HG03354 (cell line): Measurements from ENCODE around the gene LINC00305.
A peak's percentile ranks its signal among the peaks of the same experiment; 100 is the strongest.

ENCODE experiments used
- ATAC-seq: cut with Tn5 transposase; IDR thresholded peaks from one replicate; pipeline ENCODE4 v1.9.1; 2021; ENCODE audit warnings: mild to moderate bottlenecking; ENCODE audit not compliant: unreplicated experiment, poor library complexity, severe bottlenecking

LINC00305 gene

DNA sequence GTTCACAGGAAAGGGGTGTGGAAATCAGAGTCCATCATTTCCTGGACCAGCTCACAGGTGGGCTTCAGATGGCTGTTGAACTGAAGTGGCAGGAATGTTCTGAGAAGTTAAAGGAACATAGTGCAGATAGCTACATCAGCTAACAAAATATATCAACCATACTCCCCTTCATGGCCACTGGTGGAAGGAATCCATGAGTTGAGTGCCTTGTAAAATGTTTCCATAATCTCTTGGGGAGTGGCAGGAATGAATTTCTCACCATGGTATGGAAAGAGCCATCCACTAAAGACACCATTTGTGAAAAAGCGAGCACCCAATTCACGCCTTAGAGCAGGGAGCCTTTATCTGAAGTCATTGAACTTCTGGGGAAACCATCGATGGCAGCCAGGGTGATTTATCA, at the start of gene LINC00305:
LINC00305 (minus strand) TSS at position 101 of the 400 bp plus-strand sequence.
- ATAC-seq = no peak

DNA sequence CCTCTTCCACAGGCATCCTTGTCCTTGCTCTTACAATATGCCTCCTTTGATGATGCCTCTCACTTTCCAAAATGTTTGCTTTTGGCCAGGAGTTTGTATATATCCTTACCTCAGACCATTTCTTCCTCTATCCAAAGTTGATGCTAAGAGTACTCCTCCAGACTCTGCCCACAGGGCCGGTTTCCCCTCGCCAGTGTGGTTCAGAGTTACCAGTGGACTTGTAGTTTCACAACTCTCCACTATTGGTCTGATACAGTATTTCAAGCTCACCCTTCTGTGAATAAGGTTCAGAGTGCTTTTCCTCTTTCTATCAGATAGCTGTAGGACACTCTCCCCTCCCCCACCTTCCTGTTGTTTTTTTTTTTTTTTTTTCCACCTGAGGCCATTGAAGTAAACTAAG, 42.2 kb upstream of the LINC00305 start:
- ATAC-seq = no peak

- no peak for ATAC-seq
Measured at GRCh38 chr18:64185987-64186386, 37.1 kb upstream of the LINC00305 start.

- ATAC-seq = no peak
Measured at GRCh38 chr18:64183665-64184064, 34.8 kb upstream of the LINC00305 start.

DNA sequence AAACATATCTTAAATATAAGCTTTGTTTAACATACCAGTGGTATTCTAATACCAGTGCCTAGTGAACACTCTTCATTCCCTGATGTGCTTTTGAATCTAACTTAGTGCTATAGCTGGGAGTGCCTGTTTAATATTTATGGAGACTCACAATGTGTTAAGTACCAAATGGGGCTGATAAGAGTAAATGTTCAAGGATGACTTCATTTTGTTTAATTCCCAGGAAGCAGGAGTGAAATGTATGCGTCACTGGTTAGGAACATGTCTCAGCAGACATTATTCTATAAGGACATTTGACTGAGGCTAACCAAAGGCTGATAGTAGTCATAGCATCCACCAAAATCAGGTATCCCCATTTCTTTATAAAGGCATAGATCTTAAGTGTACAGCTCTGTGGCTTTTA, 31.7 kb upstream of the LINC00305 start:
- no peak for ATAC-seq

GRCh38 chr18:64180171-64180570, 31.3 kb upstream of the LINC00305 start:
- no peak for ATAC-seq

DNA sequence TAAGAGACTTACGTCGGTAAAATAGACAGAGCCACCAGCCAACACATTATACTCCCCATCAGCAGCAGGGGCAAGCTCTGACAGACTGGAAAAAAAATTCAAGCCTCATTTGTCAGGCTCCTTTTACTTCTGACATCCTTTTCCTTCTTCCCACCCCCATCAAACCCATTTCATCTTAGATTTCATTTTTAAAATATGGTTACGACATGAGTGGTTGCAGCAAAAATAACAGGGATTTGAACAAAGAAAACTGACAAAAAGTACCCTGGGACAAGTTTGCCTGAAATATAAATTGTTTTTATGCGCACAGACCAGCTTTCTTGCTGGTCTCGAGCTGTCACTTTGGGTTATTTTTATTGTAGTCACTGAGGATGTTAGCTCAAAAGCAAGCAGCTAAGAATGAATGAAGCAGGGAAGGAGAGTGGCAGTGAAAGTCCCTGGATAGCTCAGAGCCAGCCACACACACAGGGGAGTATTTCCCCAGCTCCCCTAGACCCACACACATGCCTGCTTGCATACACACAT, 30.7 kb upstream of the LINC00305 start:
- no peak for ATAC-seq

DNA sequence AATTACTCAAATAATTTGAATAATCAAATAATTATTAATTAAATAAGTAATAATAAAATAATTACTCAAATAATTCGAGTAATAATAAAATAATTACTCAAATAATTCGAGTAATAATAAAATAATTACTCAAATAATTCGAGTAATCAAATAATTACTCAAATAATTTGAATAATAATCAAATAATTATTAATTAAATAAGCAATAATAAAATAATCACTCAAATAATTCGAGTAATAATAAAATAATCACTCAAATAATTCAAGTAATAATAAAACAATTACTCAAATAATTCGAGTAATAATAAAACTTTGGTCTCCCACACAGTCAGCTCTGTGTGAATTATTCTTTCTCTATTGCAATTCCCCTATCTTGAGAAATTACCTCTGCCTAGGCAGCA, 30.0 kb upstream of the LINC00305 start:
- no peak for ATAC-seq

DNA sequence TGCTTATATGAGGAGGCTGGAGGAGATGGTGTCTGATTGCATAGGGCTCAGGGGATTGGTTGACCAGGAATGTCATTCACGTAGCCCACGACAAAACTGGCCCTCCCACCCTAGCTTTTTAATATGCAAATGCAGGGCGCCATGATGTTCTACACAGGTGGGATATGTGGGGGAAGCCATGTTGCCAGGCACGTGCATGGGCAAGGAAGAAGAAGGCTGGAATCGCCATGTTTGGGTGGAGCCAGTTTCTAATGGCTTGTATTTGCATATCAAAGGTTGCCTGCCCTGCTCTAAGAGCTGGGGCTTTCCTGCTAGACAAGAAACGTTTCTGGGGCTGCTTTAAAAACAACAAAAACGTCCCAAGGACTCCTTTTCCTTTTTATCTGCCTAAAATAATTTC, 26.5 kb upstream of the LINC00305 start:
- no peak for ATAC-seq

GRCh38 chr18:64171576-64171975, 22.7 kb upstream of the LINC00305 start:
- no peak for ATAC-seq

GRCh38 chr18:64167408-64167925, 18.6 kb upstream of the LINC00305 start:
- no peak for ATAC-seq

- ATAC-seq = no peak
Measured at GRCh38 chr18:64165906-64166305, 17.0 kb upstream of the LINC00305 start.

DNA sequence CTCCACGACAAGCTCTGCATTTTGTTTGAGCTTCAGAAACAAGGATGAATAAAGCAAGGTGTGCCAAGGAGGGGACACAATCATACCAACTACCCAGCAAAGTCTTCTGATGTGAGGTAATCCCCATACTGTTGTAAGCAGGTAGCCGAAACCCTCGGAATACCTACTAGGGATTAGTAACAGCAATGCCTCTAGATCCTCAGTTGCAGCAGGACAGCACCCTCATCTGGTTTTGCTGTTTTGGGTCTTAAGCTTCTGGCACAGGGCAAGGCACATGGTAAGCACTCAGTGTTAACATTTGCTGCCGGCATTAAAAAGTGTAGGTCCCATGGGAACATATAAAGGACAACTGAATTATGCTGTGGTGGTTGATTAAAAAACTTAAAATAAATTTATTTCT, 16.0 kb upstream of the LINC00305 start:
- no peak for ATAC-seq

- ATAC-seq = no peak
Measured at GRCh38 chr18:64149916-64150438, 1.1 kb upstream of the LINC00305 start.

DNA sequence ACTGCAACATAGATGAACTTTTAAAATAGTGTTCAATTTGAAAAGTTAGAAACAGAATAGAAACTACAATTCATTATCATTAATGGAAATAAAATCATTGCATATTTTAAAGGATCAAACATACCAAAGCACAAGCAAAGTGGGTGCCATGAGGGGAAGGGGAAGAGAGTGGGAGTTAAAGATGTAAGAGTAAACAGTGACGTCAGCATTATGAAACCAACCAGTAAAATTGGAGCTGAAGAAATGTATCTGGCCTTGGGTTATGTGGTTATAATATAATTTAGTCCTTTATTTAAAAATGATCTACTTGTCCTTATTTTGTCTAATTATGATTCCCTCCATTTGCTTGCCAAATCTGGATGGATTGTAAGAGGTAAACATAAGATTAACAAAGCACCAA, 6.0 kb downstream of the LINC00305 start:
- no peak for ATAC-seq

GRCh38 chr18:64137914-64138313, 11.0 kb downstream of the LINC00305 start:
- ATAC-seq = no peak

DNA sequence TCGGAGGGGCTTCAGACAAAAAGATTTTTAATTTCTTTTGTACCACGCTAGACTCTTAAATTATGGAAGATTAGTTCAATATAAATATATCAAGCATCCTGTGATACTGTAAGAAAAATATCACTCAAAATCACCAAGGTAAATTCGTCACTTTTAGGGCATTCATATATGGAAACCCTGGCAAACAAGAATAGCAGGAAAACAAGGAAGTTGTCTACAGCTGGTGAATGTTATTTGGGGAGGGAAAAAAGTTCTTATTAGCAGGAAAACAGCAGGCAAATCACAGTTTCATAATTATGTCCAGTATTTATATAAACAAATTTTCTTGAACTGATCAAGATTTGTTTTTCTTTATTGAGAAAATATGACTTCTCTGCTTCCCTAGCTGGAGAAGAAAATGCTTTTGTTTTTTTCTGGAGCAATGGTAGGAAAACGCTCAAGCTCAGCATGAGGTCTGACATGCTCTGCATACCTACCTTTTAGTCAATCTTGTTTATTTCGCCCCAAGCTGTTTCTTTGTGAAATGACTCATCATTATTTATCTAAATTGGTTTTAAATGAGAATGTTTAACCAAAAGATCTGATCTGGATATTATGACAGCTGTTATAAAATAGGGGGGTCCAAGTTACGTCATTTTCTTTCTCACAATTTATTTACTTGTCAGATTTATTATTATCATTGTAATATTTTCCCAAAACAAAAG, 14.7 kb downstream of the LINC00305 start:
- no peak for ATAC-seq

GRCh38 chr18:64132871-64133270, 16.0 kb downstream of the LINC00305 start:
- ATAC-seq = no peak

- ATAC-seq = no peak
Measured at GRCh38 chr18:64131314-64131713, 17.6 kb downstream of the LINC00305 start.

- ATAC-seq = peak; percentile 92
Measured at GRCh38 chr18:64127172-64127571, 21.7 kb downstream of the LINC00305 start.

DNA sequence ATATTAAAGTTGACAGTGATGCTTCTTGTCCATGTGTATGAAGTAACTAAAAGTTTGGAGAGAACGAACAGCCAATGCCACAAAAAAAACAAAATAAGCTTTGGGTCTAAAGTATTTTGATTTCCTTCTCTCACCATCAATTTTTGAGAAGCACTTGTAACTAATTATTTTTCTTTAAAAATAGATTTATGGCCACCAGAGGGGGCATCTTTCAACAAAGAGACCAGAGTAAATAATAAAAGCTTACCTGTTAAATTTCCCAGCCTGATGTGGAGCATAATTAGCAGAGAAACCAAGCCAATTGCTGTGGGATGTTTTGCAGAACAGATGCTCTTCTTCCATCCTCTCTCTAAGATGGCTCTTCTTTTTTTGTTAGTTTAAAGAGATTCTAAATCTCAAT, 29.0 kb downstream of the LINC00305 start:
- no peak for ATAC-seq
